Superior temporal gyrus (tissue), 1 donor: ENCODE results near the gene STX11.

ENCODE experiments used
- DNase-seq: peaks from one replicate; pipeline ENCODE4 v3.0.0-alpha.2; 2016; ENCODE audit errors: extremely low spot score

Gene STX11

DNA sequence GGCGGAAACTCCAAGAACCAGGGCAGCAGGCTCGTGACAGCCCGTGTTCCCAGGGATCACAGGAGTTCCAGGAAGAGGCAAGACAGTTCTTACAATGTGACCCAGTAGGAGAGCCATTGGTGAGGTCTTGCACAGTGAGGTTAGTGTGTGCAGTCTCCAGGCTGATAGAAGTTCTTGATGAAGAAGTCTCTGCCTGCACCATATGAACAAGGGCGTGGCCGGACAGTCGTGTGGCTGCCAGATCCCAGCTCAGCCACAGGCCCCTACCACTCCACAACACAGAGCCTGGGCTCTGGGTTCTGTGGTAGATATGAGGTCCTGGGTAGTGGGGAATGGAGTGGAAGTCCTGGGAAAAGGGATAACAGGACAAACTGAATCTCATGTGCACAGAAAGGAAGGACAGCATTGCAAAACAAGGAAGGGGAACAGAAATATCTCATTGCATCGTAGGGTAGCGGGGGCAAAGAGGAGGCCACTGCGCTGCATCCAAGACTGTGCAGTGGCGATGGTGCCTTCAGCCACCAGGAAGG, 65.2 kb downstream of the STX11 start:
- DNase-seq, result no peak

DNA sequence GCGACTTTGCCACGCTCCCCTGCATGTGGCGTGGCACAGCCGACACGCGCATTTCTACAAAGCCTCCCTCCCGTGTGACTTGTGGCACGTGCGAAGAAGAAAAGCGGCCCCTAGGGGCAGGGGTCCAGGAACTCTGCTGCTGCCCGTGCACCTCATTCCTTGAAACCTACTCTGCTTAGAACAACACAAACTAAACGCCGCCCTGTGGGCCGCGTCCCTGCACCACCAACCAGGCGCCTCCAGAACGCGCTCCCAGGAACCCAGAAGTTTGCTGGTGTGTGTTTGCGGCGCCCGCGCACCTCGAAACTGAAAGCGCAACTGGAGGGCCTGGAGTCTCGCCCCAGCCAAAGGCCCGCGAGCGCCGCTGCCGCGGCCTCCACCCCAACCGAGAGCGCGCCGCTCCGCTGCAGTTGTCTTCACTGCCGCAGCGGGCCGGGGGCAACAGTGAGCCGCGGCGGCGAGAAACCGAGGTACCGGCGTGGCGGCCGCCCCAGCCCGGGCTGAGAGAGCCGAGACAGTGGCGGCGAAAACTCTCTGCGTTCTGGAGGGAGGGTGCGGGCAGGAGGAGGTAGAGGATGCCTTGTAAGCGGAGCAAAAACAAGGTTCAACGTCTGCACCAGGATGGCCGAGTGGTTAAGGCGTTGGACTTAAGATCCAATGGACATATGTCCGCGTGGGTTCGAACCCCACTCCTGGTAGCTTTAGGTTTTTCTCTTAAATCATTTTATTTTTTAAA, 65.8 kb downstream of the STX11 start:
- DNase-seq, result peak; percentile 98

DNA sequence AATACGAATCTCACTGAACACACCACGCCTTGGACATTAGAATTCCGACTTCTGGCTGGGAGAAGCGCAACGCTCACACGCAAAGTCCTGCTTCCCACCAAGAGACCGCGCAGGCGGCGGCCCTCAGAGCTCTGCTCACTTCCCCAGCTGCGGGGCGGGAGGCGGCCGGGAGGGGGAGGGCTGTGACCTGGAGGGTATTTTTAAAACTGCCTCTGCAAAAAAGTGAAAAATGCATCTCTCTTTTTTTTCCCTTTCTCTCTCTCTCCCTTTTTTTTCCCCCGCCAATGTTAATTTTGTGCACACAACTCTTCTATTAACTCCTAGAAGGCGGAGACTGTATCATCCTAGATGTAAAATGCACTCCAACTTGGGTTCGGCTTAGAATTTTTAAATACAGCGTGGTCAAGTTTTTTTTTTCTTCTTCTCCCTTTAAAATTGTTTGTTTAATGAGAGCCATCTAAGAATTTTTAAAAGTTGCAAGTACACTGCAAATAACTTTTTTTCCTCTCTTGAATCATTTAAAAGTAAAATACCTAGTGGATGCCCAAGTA, 66.4 kb downstream of the STX11 start:
- DNase-seq, result no peak

DNA sequence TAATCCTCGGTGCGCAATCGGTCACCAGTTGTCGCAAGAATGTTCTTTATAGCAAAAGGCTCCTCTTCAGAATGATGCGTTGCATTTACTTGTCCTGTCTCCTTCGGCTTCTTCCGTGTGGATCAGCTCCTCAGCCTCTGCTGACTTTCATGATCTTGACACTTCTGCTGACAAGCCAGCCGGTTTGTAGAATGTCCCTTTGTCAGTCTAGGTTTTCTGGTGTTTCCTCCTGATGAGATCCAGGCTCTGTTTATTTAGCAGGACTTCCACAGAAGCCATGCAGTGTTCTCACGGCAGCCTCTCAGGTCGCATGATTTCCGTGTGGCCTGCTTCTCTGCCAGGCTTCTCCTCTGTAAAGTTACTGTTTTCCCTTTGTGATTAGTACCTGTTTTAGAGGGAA, 66.9 kb downstream of the STX11 start:
- DNase-seq, result peak; percentile 42

DNA sequence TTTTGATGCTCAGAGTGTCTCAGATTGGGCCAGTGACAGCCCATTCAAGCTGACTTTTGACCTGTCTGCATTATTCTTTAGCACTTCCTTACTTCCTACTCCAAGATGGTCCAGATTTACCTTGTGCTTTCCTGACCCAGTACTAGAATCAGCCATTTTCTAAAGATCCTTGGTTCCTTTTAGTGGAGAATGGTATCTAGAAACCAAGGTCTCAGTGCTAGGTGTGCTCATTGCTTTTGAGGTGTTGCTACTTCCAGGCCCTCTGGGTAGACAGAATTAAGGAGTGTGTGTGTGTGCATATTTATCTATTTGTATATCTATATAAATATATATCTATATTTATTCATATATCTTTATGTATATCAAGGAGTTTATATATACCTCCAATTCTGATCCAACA, 67.5 kb downstream of the STX11 start:
- no peak for DNase-seq

DNA sequence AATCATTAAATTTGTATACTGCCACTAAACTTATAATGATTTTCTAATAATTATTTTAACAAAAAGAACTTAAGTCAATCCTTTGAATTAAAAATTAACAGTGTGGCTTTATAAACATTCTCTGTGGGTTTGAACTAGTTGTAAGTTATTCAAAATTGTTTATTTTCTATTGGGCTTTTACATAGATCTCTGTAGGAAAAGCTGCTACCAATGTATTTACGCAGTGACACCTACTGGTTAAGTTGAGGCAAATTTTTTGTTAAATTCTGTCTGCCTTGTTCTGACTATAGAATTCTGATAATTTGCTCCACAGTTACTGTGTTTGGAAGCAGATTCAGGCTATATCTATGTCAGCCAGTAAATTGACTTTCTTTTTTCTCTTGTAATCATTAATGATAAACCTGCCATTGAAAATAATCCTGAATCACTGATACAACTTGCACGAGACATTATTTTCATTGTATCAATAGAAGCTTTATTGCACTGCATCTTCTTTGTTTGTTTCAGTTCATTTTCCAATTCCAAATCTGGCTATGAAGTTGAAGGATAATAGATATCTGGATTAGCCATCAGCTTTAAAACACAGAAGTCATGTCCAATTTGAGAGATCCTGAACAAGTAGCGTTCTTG, 68.9 kb downstream of the STX11 start:
- DNase-seq, result peak; percentile 84

DNA sequence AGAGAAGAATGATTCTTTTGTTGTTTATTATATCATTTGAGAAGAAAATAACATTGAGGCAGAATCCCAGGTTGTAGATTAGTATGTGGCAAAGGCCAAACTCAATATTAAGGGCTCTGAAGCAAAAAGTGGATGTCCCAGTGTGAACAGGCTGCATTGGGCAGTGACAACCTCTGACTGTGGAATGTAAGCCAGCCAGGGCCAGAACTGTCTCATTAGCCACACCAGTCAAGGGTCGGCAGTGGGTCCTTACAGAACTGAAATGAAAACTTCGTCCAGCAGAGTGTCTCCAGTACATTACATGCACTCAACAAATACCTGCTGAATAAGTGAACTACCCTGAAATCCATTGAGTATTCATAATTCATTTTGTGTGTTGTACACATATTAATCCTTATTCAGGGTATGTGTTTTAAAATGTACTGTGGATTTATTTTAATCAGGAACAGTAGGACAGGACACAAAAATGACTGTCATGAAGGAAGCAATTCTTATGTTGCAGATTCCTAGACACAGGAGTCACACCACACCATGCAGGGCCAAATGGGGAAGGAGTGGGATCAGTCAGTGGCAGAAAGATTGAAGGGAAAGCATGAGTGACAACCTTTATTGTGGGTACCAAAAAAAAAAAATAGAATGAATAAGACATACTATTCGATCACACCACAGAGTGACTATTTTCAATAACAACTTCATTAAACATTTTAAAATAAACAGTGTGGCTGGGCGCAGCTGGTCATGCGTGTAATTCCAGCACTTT, 69.9 kb downstream of the STX11 start:
- DNase-seq, result no peak

DNA sequence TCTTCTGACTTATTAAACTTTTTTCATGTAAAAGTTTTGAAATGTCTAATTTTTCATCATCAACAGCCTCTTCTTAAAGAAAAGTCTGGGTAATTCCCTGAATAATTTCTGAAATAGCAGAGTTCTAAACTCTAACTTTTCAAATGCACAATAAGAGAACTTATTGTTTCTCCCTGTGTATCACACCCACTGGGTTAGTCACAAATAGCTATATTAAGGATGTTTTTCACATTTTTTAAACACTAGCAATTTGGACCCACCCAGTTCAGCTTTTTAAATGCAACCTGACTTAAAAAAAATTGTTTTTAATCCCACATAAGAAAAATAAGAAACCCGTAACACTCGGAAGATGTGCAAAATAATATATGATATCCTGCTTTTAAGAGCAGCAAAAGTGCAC, 73.4 kb downstream of the STX11 start:
- DNase-seq, result no peak

DNA sequence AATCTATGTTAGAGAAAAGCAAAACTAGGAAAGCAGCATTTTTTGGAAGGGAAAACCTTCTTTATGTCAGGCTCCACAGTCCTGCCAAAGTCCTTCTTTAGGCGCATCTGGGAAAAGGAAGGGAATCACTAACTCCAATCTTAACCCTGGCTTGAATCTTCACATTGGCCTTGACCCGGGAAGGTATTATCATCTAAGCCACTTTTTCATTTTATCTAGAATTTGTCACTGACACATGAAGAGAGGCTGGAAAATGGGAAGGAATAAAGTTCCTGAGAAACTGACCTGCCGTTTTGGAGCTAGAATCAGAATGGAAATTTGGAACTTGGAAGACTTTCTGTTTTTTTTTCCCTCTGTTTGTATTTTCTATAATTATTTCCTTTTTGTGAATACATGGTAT, 81.4 kb downstream of the STX11 start:
- no peak for DNase-seq

DNA sequence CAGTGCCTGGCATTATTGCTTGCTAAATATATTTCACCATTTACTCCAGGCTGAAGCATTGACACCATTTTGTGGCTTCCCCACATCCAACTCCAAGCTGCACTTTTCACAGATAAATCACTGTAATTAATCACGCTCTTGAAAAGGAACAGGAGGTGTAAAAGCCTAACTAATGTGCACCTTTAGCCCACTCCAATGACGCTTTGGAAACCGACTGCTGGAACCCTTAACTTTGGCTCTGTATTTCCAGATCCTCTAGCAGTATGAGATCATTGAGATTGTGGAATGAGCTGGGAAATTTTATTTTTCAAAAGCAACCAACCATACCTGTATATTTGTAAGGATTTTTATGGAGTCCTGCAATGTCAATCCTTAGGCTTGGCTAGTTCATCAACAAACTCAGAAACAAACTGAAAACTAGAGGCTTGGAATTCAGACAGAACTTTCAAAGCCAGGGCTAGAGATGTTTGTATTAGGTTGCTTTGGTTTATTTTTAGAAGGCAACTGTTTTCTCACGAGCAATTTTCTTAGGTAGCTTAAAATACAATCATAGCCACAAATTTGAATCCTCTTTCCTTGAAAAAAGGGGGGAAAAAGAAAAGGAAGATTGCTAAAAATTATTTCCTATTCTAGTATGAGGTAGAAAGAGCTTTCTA, 82.0 kb downstream of the STX11 start:
- no peak for DNase-seq

DNA sequence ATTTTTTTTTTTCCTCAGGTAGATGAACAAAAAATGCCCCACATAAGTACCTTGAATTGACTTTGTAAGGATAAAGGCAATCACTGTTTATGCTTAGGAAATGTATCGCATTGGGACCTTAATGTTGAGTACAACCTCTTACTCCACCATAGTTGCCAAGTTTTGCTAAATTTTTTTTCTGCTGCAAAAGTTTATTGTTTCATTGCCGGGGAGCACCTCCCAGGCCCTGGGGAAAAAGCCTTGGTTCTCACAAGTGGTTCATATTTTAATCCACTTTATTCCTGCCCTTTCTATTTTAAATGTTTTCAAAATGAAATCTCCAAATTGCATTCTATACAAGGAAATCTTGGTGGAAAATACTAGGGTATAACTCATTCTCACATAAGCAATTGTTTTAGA, 82.5 kb downstream of the STX11 start:
- no peak for DNase-seq

DNA sequence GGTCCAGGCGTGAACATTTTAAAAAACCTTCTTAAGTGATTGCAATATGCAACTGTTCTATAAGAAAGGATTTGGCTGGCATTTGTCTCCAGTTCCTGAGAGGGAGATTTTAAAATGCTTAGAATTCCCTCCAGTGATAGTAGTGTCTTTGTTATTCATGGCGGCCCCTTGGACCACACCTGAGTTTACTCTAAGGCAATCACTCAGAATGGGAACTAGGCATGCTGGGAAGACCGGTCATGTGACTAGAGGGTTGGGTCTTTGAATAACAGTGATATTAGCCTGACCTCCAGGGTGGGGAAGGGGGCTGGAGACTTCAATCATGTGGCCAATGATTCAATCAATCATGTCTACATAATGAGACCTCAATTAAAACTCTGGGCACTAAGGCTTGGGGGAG, 84.1 kb downstream of the STX11 start:
- no peak for DNase-seq

DNA sequence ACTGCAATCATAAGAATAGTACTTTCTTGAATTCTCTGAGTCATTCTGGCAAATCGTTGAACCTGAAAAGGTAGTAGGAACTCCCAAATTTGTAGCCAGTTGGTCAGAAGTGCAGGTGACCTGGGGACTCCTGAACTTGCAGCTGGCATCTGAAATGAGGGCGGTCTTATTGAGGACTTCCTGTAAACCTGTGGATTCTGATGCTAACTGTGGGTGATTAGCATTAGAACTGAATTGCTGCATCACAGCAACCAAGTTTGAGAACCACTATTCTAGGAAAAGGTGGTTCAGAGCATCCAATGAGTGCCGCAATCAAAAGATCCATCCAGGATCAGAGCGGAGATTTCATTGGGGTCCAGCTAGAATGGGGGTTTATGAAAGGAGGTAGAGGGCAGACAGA, 84.6 kb downstream of the STX11 start:
- DNase-seq, result no peak
